WTC11 (cell line): Measurements from ENCODE around the gene LASP1. TPM values are rescaled to one million over a fixed set of nuclear protein-coding genes. Genes with fewer than 3 reads are reported as not detected.

Source experiments
- ATAC-seq: fragments of 200-7000 bp; cut with Tn5 transposase; 2 replicates; pipeline ENCODE4 v1.10.0; 2021; ENCODE audit warnings: mild to moderate bottlenecking, moderate library complexity
- CTCF ChIA-PET: fragments of 300-600 bp; sonication (Branson Sonifier 250); formaldehyde crosslinking; loops from one replicate; lab custom pipeline; 2021; ENCODE audit warnings: antibody characterized with exemption; lab: Charles Lee
- POLR2A ChIA-PET: fragments of 350-600 bp; sonication (Branson Sonifier 250); formaldehyde crosslinking; loops from one replicate; lab custom pipeline; 2021; ENCODE audit warnings: antibody characterized with exemption; lab: Charles Lee
- DNase-seq: peaks from one replicate; pipeline ENCODE4 v3.0.0; 2021; ENCODE audit warnings: low spot score
- H3K27ac Mint-ChIP-seq: 2 replicates; pipeline ENCODE4 v1.8.0; 2021; ENCODE audit warnings: mixed read lengths
- H3K27me3 Mint-ChIP-seq: 2 replicates; pipeline ENCODE4 v1.8.0; 2021; ENCODE audit warnings: low read depth, mild to moderate bottlenecking, moderate library complexity, mixed read lengths
- H3K36me3 Mint-ChIP-seq: 2 replicates; pipeline ENCODE4 v1.8.0; 2021; ENCODE audit warnings: mixed read lengths
- H3K4me1 Mint-ChIP-seq: 2 replicates; pipeline ENCODE4 v1.8.0; 2022; ENCODE audit warnings: mixed read lengths
- H3K4me3 Mint-ChIP-seq: 2 replicates; pipeline ENCODE4 v1.8.0; 2021; ENCODE audit warnings: mild to moderate bottlenecking, moderate library complexity, mixed read lengths
- H3K9me3 Mint-ChIP-seq: 2 replicates; pipeline ENCODE4 v1.8.0; 2021; ENCODE audit warnings: mixed read lengths
- EMX1 ChIP-seq: fragments of 250-450 bp; sonication (Bioruptor Pico); IDR thresholded peaks from 2 replicates; pipeline ENCODE4 v1.8.0; 2021; ENCODE audit warnings: mild to moderate bottlenecking
- GABPB1 ChIP-seq: sonication (generic); formaldehyde crosslinking; IDR thresholded peaks from 2 replicates; pipeline ENCODE4 v1.8.1; 2023; ENCODE audit warnings: mild to moderate bottlenecking, missing genetic modification reagents
- NR3C1 ChIP-seq: sonication (generic); formaldehyde crosslinking; conservative IDR thresholded peaks from 2 replicates; pipeline ENCODE4 v1.8.1; 2023; ENCODE audit warnings: low read depth, mild to moderate bottlenecking, missing genetic modification reagents
- SP1 ChIP-seq: sonication (generic); formaldehyde crosslinking; conservative IDR thresholded peaks from 2 replicates; pipeline ENCODE4 v1.8.1; 2022; ENCODE audit warnings: missing genetic modification reagents
- TEAD4 ChIP-seq: sonication (generic); formaldehyde crosslinking; IDR thresholded peaks from 2 replicates; pipeline ENCODE4 v1.8.0; 2022; ENCODE audit warnings: mild to moderate bottlenecking, missing genetic modification reagents
- TP53 ChIP-seq: sonication (generic); formaldehyde crosslinking; IDR thresholded peaks from 2 replicates; pipeline ENCODE4 v1.8.1; 2023; ENCODE audit warnings: mild to moderate bottlenecking, missing genetic modification reagents
- ZNF317 ChIP-seq: sonication (generic); formaldehyde crosslinking; IDR thresholded peaks from 2 replicates; pipeline ENCODE4 v1.8.1; 2023; ENCODE audit warnings: low read depth, mild to moderate bottlenecking, moderate library complexity, missing genetic modification reagents, borderline replicate concordance
- ZNF671 ChIP-seq: fragments of 250-450 bp; sonication (Bioruptor Pico); IDR thresholded peaks from 2 replicates; pipeline ENCODE4 v1.8.0; 2021; ENCODE audit warnings: mild to moderate bottlenecking
- total RNA-seq: library from RNA; stranded (reverse); gene quantifications from 3 replicates; pipeline ENCODE4 v1.2.3, GENCODE V29; 2021
- TF ChIP-seq, protein P1 (sequence below): sonication (generic); formaldehyde crosslinking; IDR thresholded peaks from 2 replicates; pipeline ENCODE4 v1.8.1; 2022; ENCODE audit warnings: low read depth, mild to moderate bottlenecking, moderate library complexity, missing genetic modification reagents, borderline replicate concordance
- TF ChIP-seq, protein P2 (sequence below): fragments of 250-450 bp; sonication (Bioruptor Pico); IDR thresholded peaks from 2 replicates; pipeline ENCODE4 v1.9.0; 2021; ENCODE audit warnings: mild to moderate bottlenecking
- TF ChIP-seq, protein P3 (sequence below): fragments of 250-450 bp; sonication (Bioruptor Pico); IDR thresholded peaks from 2 replicates; pipeline ENCODE4 v1.9.0; 2021; ENCODE audit warnings: mild to moderate bottlenecking, borderline replicate concordance
- TF ChIP-seq, protein P4 (sequence below): fragments of 250-450 bp; sonication (Bioruptor Pico); IDR thresholded peaks from 2 replicates; pipeline ENCODE4 v1.9.0; 2021; ENCODE audit warnings: mild to moderate bottlenecking
- TF ChIP-seq, protein P5 (sequence below): sonication (generic); formaldehyde crosslinking; conservative IDR thresholded peaks from 2 replicates; pipeline ENCODE4 v1.8.1; 2022; ENCODE audit warnings: mild to moderate bottlenecking, missing genetic modification reagents

LASP1 gene
- total RNA-seq, 1 experiment from 2014 or later, result 139 TPM

DNA sequence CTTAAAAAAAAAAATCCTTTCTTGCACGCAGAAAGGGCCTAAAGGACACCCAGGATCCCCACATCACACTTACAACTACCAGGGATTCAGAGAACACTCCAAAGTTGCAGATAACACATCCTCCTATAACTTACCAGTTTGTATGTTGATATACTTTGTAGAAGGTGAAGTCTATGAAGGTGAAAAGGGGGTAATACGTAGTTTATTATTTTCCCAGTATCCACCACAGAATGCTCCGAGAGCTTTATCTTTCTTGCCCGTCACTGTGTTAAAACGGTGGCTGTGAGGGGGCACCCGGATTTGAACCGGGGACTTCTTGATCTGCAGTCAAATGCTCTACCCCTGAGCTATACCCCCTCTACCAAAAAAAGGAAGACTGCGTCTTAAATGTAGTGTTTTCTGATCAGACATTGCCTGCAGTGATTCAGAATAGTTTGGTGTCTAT lies 8.4 kb upstream of the LASP1 start (continued):
- 0 out of 2 replicates have a peak, but pooled peaks have one; percentile 59 for TF ChIP-seq EMX1 (CRISPR knock-in tag)
- peak; percentile 79 for TF ChIP-seq ZNF671 (CRISPR knock-in tag)
- 0 out of 2 replicates have a peak, but pooled peaks have one; percentile 24 for TF ChIP-seq GABPB1 (CRISPR knock-in tag)
- TF ChIP-seq, protein P1, sequence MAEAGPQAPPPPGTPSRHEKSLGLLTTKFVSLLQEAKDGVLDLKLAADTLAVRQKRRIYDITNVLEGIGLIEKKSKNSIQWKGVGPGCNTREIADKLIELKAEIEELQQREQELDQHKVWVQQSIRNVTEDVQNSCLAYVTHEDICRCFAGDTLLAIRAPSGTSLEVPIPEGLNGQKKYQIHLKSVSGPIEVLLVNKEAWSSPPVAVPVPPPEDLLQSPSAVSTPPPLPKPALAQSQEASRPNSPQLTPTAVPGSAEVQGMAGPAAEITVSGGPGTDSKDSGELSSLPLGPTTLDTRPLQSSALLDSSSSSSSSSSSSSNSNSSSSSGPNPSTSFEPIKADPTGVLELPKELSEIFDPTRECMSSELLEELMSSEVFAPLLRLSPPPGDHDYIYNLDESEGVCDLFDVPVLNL (CRISPR knock-in tag), result no peak

DNA sequence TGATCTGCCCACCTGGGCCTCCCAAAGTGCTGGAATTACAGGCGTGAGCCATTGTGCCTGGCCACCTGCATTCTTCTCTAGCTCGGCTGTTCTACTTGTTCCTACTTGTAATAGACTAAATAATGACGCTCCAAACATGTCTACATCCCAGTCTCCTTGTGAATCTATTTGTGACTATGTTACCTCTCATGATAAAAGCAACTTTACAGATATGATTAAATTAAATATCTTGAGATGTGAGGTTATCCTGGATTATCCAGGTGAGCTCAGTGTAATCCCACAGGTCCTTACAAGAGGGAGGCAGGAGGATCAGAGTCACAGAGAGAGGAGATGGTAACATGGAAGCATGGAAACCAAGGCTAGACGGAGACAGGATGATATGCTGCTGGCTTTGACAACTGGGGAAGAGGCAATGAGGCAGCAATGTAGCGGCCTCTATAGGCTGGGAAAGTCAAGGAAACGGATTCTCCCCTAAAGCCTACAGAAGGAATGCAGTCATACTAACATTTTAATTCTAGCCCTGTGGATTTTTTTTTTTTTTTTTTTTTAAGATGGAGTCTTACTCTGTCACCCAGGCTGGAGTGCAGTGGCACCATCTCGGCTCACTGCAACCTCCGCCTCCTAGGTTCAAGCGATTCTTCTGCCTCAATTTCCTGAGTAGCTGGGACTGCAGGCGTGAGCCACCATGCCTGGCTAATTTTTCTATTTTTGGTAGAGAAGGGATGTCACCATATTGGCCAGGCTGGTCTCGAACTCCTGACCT lies 5.0 kb upstream of the LASP1 start:
- H3K4me1 Mint-ChIP-seq, result 0 out of 2 replicates have a peak, but pooled peaks cover 3% of the 10 kb centered on the region
- ATAC-seq (peak; percentile 8), DNase-seq (no peak)
- H3K36me3 Mint-ChIP-seq, result no peaks in the 10 kb centered on the region
- no peak overlapping the region for H3K4me3 Mint-ChIP-seq
- H3K9me3 Mint-ChIP-seq, result no peaks in the 10 kb centered on the region
- ChIA-PET POLR2A (interaction anchor here (0.6 kb wide), 1 partner anchor 15 kb away, joined by 3 read pairs; no protein-coding TSS in a partner anchor), CTCF (interaction anchor here (0.6 to 1.4 kb wide), 5 partner anchors 11 to 310 kb away, joined by 3 to 4 read pairs (median 3); partner anchors contain the start of gene RPL23)
- TF ChIP-seq ZNF317 (CRISPR knock-in tag) (no peak), TEAD4 (no peak), SP1 (CRISPR knock-in tag) (no peak)
- TF ChIP-seq, protein P2, sequence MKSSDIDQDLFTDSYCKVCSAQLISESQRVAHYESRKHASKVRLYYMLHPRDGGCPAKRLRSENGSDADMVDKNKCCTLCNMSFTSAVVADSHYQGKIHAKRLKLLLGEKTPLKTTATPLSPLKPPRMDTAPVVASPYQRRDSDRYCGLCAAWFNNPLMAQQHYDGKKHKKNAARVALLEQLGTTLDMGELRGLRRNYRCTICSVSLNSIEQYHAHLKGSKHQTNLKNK (CRISPR knock-in tag), result no peak
- TF ChIP-seq, protein P3, sequence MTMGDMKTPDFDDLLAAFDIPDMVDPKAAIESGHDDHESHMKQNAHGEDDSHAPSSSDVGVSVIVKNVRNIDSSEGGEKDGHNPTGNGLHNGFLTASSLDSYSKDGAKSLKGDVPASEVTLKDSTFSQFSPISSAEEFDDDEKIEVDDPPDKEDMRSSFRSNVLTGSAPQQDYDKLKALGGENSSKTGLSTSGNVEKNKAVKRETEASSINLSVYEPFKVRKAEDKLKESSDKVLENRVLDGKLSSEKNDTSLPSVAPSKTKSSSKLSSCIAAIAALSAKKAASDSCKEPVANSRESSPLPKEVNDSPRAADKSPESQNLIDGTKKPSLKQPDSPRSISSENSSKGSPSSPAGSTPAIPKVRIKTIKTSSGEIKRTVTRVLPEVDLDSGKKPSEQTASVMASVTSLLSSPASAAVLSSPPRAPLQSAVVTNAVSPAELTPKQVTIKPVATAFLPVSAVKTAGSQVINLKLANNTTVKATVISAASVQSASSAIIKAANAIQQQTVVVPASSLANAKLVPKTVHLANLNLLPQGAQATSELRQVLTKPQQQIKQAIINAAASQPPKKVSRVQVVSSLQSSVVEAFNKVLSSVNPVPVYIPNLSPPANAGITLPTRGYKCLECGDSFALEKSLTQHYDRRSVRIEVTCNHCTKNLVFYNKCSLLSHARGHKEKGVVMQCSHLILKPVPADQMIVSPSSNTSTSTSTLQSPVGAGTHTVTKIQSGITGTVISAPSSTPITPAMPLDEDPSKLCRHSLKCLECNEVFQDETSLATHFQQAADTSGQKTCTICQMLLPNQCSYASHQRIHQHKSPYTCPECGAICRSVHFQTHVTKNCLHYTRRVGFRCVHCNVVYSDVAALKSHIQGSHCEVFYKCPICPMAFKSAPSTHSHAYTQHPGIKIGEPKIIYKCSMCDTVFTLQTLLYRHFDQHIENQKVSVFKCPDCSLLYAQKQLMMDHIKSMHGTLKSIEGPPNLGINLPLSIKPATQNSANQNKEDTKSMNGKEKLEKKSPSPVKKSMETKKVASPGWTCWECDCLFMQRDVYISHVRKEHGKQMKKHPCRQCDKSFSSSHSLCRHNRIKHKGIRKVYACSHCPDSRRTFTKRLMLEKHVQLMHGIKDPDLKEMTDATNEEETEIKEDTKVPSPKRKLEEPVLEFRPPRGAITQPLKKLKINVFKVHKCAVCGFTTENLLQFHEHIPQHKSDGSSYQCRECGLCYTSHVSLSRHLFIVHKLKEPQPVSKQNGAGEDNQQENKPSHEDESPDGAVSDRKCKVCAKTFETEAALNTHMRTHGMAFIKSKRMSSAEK (CRISPR knock-in tag), result no peak
- 0 out of 2 replicates have a peak overlapping the region, but pooled peaks have one; percentile 37 for H3K27ac Mint-ChIP-seq
- H3K27me3 Mint-ChIP-seq, result no peaks in the 10 kb centered on the region

DNA sequence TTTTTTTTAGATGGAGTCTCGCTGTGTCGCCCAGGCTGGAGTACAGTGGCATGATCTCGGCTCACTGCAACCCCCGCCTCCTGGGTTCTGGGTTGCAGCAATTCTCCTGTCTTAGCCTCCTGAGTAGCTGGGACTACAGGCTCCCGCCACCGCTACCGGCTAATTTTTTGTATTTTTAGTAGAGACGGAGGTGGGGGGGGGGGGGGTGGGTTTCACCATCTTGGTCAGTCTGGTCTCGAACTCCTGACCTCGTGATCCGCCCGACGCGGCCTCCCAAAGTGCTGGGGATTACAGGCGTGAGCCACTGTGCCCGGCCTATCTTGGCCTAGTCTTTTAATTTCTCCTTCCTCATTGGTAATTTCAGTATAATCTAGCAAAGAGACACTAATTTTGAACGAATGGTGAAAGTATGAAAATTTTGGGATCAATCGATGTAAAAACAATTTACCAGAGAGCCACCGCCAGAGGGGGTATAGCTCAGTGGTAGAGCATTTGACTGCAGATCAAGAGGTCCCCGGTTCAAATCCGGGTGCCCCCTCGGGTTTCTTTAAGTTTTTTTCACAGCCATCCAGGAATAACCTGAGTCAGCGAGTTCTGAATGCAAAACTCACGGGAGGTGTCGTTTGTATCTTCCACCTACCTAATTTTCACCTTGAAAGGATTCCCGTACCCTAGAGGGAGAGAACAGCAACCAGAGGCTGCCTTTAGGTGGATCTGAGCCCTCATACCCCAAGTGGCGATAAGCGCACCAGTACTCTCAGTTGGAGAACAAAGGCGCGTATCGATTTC lies 2.5 kb upstream of the LASP1 start:
- POLR2A ChIA-PET, result interaction anchor here (1.1 to 1.6 kb wide), 4 partner anchors 13 to 308 kb away, joined by 3 to 5 read pairs (median 4); partner anchors contain the start of gene RPL23
- Mint-ChIP-seq H3K4me1 (peaks cover 17% of the 10 kb centered on the region), H3K36me3 (no peaks in the 10 kb centered on the region), H3K27ac (peak overlapping the region; percentile 88), H3K27me3 (no peaks in the 10 kb centered on the region)
- DNase-seq, result peak; percentile 65
- TF ChIP-seq, protein P4, sequence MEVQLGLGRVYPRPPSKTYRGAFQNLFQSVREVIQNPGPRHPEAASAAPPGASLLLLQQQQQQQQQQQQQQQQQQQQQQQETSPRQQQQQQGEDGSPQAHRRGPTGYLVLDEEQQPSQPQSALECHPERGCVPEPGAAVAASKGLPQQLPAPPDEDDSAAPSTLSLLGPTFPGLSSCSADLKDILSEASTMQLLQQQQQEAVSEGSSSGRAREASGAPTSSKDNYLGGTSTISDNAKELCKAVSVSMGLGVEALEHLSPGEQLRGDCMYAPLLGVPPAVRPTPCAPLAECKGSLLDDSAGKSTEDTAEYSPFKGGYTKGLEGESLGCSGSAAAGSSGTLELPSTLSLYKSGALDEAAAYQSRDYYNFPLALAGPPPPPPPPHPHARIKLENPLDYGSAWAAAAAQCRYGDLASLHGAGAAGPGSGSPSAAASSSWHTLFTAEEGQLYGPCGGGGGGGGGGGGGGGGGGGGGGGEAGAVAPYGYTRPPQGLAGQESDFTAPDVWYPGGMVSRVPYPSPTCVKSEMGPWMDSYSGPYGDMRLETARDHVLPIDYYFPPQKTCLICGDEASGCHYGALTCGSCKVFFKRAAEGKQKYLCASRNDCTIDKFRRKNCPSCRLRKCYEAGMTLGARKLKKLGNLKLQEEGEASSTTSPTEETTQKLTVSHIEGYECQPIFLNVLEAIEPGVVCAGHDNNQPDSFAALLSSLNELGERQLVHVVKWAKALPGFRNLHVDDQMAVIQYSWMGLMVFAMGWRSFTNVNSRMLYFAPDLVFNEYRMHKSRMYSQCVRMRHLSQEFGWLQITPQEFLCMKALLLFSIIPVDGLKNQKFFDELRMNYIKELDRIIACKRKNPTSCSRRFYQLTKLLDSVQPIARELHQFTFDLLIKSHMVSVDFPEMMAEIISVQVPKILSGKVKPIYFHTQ (CRISPR knock-in tag), result 0 out of 2 replicates have a peak, but pooled peaks have one; percentile 22
- no peak for TF ChIP-seq NR3C1 (CRISPR knock-in tag)
- TF ChIP-seq SP1 (CRISPR knock-in tag), result 0 out of 2 replicates have a peak, but pooled peaks have one; percentile 5
- no peak for TF ChIP-seq TP53 (CRISPR knock-in tag)
- TF ChIP-seq, protein P5, sequence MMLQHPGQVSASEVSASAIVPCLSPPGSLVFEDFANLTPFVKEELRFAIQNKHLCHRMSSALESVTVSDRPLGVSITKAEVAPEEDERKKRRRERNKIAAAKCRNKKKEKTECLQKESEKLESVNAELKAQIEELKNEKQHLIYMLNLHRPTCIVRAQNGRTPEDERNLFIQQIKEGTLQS (CRISPR knock-in tag), result no peak
- TF ChIP-seq, all 79 proteins: peak for 2
- peak; percentile 8 for ATAC-seq
- Mint-ChIP-seq H3K4me3 (peak overlapping the region; percentile 92), H3K9me3 (no peaks in the 10 kb centered on the region)
- CTCF ChIA-PET, result interaction anchor here (1.0 to 2.3 kb wide), 6 partner anchors 9 to 286 kb away, joined by 3 to 6 read pairs (median 3); partner anchors contain the start of gene FBXO47
